ENCODE results near the gene ZNF547.
A peak's percentile ranks its signal among the peaks of the same experiment; 100 is the strongest.

The ZNF547 gene

GRCh38 chr19:57350877-57351805 is 12.2 kb upstream of the ZNF547 start, which contains the start of gene ZNF304:
TSS of gene ZNF304 (plus strand) at chr19:57351271. CDS start at chr19:57351665, 394 bp downstream.
- peak; percentile 95 to 96 for DNase-seq (ENCODE audit: low read depth in 2 of 2)
- TF ChIP-seq CTCF (IDR thresholded peaks at IDR 0.05; ENCODE audit: low read depth, low read length): no peak
- peak within 1 kb of the TSS; percentile 98 to 99 for H3K4me3 ChIP-seq (replicated peaks in 1 of 2; ENCODE audit: low read depth in 2 of 2, low read length in 2 of 2)

- TF ChIP-seq CTCF (IDR thresholded peaks at IDR 0.05; ENCODE audit: low read depth, low read length): peak; percentile 8
- H3K4me3 ChIP-seq (replicated peaks in 1 of 2; ENCODE audit: low read depth in 2 of 2, low read length in 2 of 2): peak overlapping the region; percentile 98 to 99
- DNase-seq (ENCODE audit: low read depth in 2 of 2): peak in 1 of 2 donors; percentile 26
Measured at GRCh38 chr19:57351867-57352266, 11.5 kb upstream of the ZNF547 start.

GRCh38 chr19:57355916-57356315 is 7.4 kb upstream of the ZNF547 start:
- TF ChIP-seq CTCF (IDR thresholded peaks at IDR 0.05; ENCODE audit: low read depth, low read length): no peak
- DNase-seq (ENCODE audit: low read depth in 2 of 2): no peak
- no peak overlapping the region for H3K4me3 ChIP-seq (replicated peaks in 1 of 2; ENCODE audit: low read depth in 2 of 2, low read length in 2 of 2)

GRCh38 chr19:57357406-57357805 is 5.9 kb upstream of the ZNF547 start:
- no peak for DNase-seq (ENCODE audit: low read depth in 2 of 2)
- no peak for TF ChIP-seq CTCF (IDR thresholded peaks at IDR 0.05; ENCODE audit: low read depth, low read length)
- no peak overlapping the region for H3K4me3 ChIP-seq (replicated peaks in 1 of 2; ENCODE audit: low read depth in 2 of 2, low read length in 2 of 2)

- no peak for DNase-seq (ENCODE audit: low read depth in 2 of 2)
- TF ChIP-seq CTCF (IDR thresholded peaks at IDR 0.05; ENCODE audit: low read depth, low read length): no peak
Measured at GRCh38 chr19:57359300-57359699, 4.1 kb upstream of the ZNF547 start.

GRCh38 chr19:57362419-57362818 is 932 bp upstream of the ZNF547 start:
- H3K4me3 ChIP-seq (replicated peaks in 1 of 2; ENCODE audit: low read depth in 2 of 2, low read length in 2 of 2): peak overlapping the region; percentile 43 to 50
- no peak for DNase-seq (ENCODE audit: low read depth in 2 of 2)
- TF ChIP-seq CTCF (IDR thresholded peaks at IDR 0.05; ENCODE audit: low read depth, low read length): no peak

More at GRCh38 chr19:57359300-57359699, 4.1 kb upstream of the ZNF547 start:
- H3K4me3 ChIP-seq (replicated peaks in 1 of 2; ENCODE audit: low read depth in 2 of 2, low read length in 2 of 2): no peak overlapping the region

All from cardiac fibroblast (primary cell).